ENCODE measurements around the gene GLB1L3.
"Not testable (repeated sequence)": the region's sequence is repeated elsewhere in the genome, so short reads cannot be mapped to it uniquely, and the experiment has no call there.

The GLB1L3 gene

GRCh38 chr11:134317103-134317502, 40.9 kb downstream of the GLB1L3 start:
- no peak for DNase-seq

GRCh38 chr11:134321373-134321772, 45.2 kb downstream of the GLB1L3 start:
- DNase-seq, result not testable (repeated sequence)

- DNase-seq, result no peak
Observed at GRCh38 chr11:134322553-134322952, 46.4 kb downstream of the GLB1L3 start.

- DNase-seq, result no peak
Observed at GRCh38 chr11:134328433-134328832, 52.3 kb downstream of the GLB1L3 start.

- DNase-seq, result no peak
Observed at GRCh38 chr11:134330611-134331353, 54.6 kb downstream of the GLB1L3 start.

GRCh38 chr11:134331354-134332188, 55.4 kb downstream of the GLB1L3 start, which contains the start of gene GLB1L2:
GLB1L2 (plus strand) TSS chr11:134331988; CDS start chr11:134332062, 74 bp downstream.
- peak; percentile 78 for DNase-seq

GRCh38 chr11:134332189-134332631, 56.0 kb downstream of the GLB1L3 start:
- DNase-seq, result no peak

GRCh38 chr11:134332782-134333181, 56.6 kb downstream of the GLB1L3 start:
- no peak for DNase-seq

- no peak for DNase-seq
Observed at GRCh38 chr11:134333312-134333711, 57.1 kb downstream of the GLB1L3 start.

GRCh38 chr11:134333946-134334345, 57.8 kb downstream of the GLB1L3 start:
- DNase-seq, result no peak

GRCh38 chr11:134334796-134335571, 58.8 kb downstream of the GLB1L3 start:
- no peak for DNase-seq

GRCh38 chr11:134337051-134337450, 60.9 kb downstream of the GLB1L3 start:
- no peak for DNase-seq

GRCh38 chr11:134338068-134338467, 61.9 kb downstream of the GLB1L3 start:
- no peak for DNase-seq

GRCh38 chr11:134338654-134339053, 62.5 kb downstream of the GLB1L3 start:
- DNase-seq, result no peak

GRCh38 chr11:134339756-134340155, 63.6 kb downstream of the GLB1L3 start:
- DNase-seq, result no peak

- no peak for DNase-seq
Observed at GRCh38 chr11:134340354-134340964, 64.3 kb downstream of the GLB1L3 start.

- no peak for DNase-seq
Observed at GRCh38 chr11:134341805-134342571, 65.8 kb downstream of the GLB1L3 start.

GRCh38 chr11:134342572-134343340, 66.6 kb downstream of the GLB1L3 start:
- DNase-seq, result no peak

- no peak for DNase-seq
Observed at GRCh38 chr11:134343646-134344045, 67.5 kb downstream of the GLB1L3 start.

GRCh38 chr11:134344497-134345236, 68.5 kb downstream of the GLB1L3 start:
- DNase-seq, result not testable (repeated sequence)

Measured in right forelimb (tissue), 1 donor.